Activated T-cell treated with anti-CD3 and anti-CD28 coated beads for 24 hours (primary cell): ENCODE results near the gene NUB1.

ENCODE experiments used
- DNase-seq: peaks from one replicate; pipeline ENCODE4 v3.0.0-alpha.2; 2020; ENCODE audit warnings: low read depth

Gene NUB1

GRCh38 chr7:151389096-151389767 is 47.6 kb downstream of the NUB1 start:
- no peak for DNase-seq

- no peak for DNase-seq
Observed at GRCh38 chr7:151389768-151390597, 48.4 kb downstream of the NUB1 start.

GRCh38 chr7:151390598-151391357 is 49.2 kb downstream of the NUB1 start:
- DNase-seq = no peak

GRCh38 chr7:151391358-151391730 is 49.7 kb downstream of the NUB1 start:
- DNase-seq = no peak

GRCh38 chr7:151392002-151392401 is 50.4 kb downstream of the NUB1 start:
- no peak for DNase-seq

GRCh38 chr7:151392426-151392825 is 50.8 kb downstream of the NUB1 start:
- no peak for DNase-seq

GRCh38 chr7:151393031-151393977 is 51.7 kb downstream of the NUB1 start:
- no peak for DNase-seq

- DNase-seq = no peak
Observed at GRCh38 chr7:151394076-151395035, 52.7 kb downstream of the NUB1 start.

GRCh38 chr7:151395036-151395367 is 53.4 kb downstream of the NUB1 start:
- no peak for DNase-seq

GRCh38 chr7:151396328-151396970 is 54.8 kb downstream of the NUB1 start:
- no peak for DNase-seq

- DNase-seq = no peak
Observed at GRCh38 chr7:151397026-151397425, 55.4 kb downstream of the NUB1 start.

GRCh38 chr7:151398446-151399304 is 57.1 kb downstream of the NUB1 start:
- DNase-seq = no peak

GRCh38 chr7:151399305-151399601 is 57.6 kb downstream of the NUB1 start:
- DNase-seq = no peak

GRCh38 chr7:151399906-151400305 is 58.3 kb downstream of the NUB1 start:
- no peak for DNase-seq

- DNase-seq = no peak
Observed at GRCh38 chr7:151400626-151401315, 59.2 kb downstream of the NUB1 start.

GRCh38 chr7:151402029-151402835 is 60.6 kb downstream of the NUB1 start:
- DNase-seq = no peak

GRCh38 chr7:151403764-151404163 is 62.2 kb downstream of the NUB1 start:
- no peak for DNase-seq
